ENCODE measurements around the gene B3GNT8. TPM values are rescaled to one million over a fixed set of nuclear protein-coding genes. Genes with fewer than 3 reads are reported as not detected.
"Not testable (repeated sequence)": the region's sequence is repeated elsewhere in the genome, so short reads cannot be mapped to it uniquely, and the experiment has no call there.

The B3GNT8 gene
- total and polyA plus RNA-seq, 2 of the 8 experiments (the other 6 are each of a cell fraction or from before 2014, with no cell fraction given) = 0.67 to 0.86 TPM

- not testable (repeated sequence) for FAIRE-seq; H3K36me3 ChIP-seq (ENCODE audit: control insufficient read depth in 2 of 4, insufficient read depth in 4 of 4, low read length in 3 of 4); H2AK5ac ChIP-seq (ENCODE audit: low read depth, low read length); H4K91ac ChIP-seq (replicated peaks; ENCODE audit: insufficient read length, low read length); H3K4ac ChIP-seq (replicated peaks; ENCODE audit: insufficient read length, low read depth, low read length); H3K4me3 ChIP-seq (ENCODE audit: extremely low read depth in 1 of 4, insufficient read depth in 2 of 4, low read depth in 3 of 4, low read length in 4 of 4); H2BK120ac ChIP-seq (replicated peaks; ENCODE audit: low read depth, low read length); H3K9me3 ChIP-seq (ENCODE audit: insufficient read depth in 2 of 2, low read depth in 1 of 2, low read length in 1 of 2); DNase-seq (ENCODE audit: low read depth in 1 of 2, low spot score in 2 of 2); H2AFZ ChIP-seq (ENCODE audit: low read length); H4K5ac ChIP-seq (ENCODE audit: insufficient read length, low read depth, low read length); H4K20me1 ChIP-seq (replicated peaks in 1 of 2; ENCODE audit: control insufficient read depth in 1 of 2, insufficient read depth in 2 of 2, low read length in 2 of 2); H3K56ac ChIP-seq (replicated peaks; ENCODE audit: insufficient read length, low read depth, low read length); H3K23me2 ChIP-seq (ENCODE audit: low read depth, low read length); H3K27me3 ChIP-seq (replicated peaks in 1 of 4; ENCODE audit: control insufficient read depth in 3 of 4, extremely low read depth in 1 of 4, insufficient read depth in 3 of 4, low read length in 3 of 4); H3K14ac ChIP-seq (ENCODE audit: insufficient read length); H2BK15ac ChIP-seq (ENCODE audit: low read length); H2BK5ac ChIP-seq (ENCODE audit: low read depth, low read length); H3K18ac ChIP-seq (ENCODE audit: extremely low read depth, low read length); H2BK12ac ChIP-seq (ENCODE audit: low read depth, low read length); H3K23ac ChIP-seq (ENCODE audit: insufficient read length); H4K8ac ChIP-seq (ENCODE audit: extremely low read depth, insufficient read depth, low read length); H3K79me2 ChIP-seq (ENCODE audit: control insufficient read depth in 1 of 2, insufficient read depth in 2 of 2, low read length in 2 of 2); H3K9ac ChIP-seq (replicated peaks in 1 of 4; ENCODE audit: extremely low read depth in 1 of 4, low read depth in 3 of 4, low read length in 3 of 4); H3K4me2 ChIP-seq (ENCODE audit: insufficient read depth in 1 of 2, low read depth in 2 of 2, low read length in 2 of 2); H3K79me1 ChIP-seq (ENCODE audit: low read depth, low read length); H2BK20ac ChIP-seq (ENCODE audit: low read length); H3K27ac ChIP-seq (ENCODE audit: low read depth, low read length); H3K4me1 ChIP-seq (replicated peaks in 1 of 4; ENCODE audit: control insufficient read depth in 3 of 4, insufficient read depth in 4 of 4, low read length in 3 of 4)
- ChIA-PET POLR2A (ENCODE audit: partially characterized antibody) (interaction anchor here (1.0 to 2.7 kb wide), 7 partner anchors 9 to 56 kb away, joined by 3 to 13 read pairs (median 4); partner anchors contain the start of gene DMAC2), CTCF (ENCODE audit: partially characterized antibody) (interaction anchor here (0.8 to 4.9 kb wide), 8 partner anchors 10 to 161 kb away, joined by 3 to 34 read pairs (median 6); partner anchors contain the start of gene B3GNT8)
- WGBS, 2 experiments (ENCODE audit: extremely low coverage in 1 of 2, insufficient coverage in 1 of 2, insufficient read length in 1 of 2, insufficient replicate concordance in 2 of 2, low coverage in 1 of 2, low lambda C conversion rate in 2 of 2, missing lambda C conversion rate in 1 of 2) = 100% methylated on average over 5 of the region's 5 CpGs; no CpG with 5 or more reads in 1 of the 2 experiments
Measured at GRCh38 chr19:41408846-41409245, 18.3 kb downstream of the B3GNT8 start.

Measured in H1 (cell line).